ENCODE data around the gene COG7. TPM values are rescaled to one million over a fixed set of nuclear protein-coding genes. Genes with fewer than 3 reads are reported as not detected.

COG7 gene
- total RNA-seq, 1 experiment from 2014 or later, result 22.1 TPM

GRCh38 chr16:23435500-23435899, 17.5 kb downstream of the COG7 start:
- Histone ChIP-seq H3K9me3 (ENCODE audit: control insufficient read depth in 1 of 2, insufficient read depth in 1 of 2, low read depth in 1 of 2, low read length in 2 of 2) (no peaks in the 10 kb centered on the region), H3K79me2 (ENCODE audit: insufficient read depth, low read length) (no peaks in the 10 kb centered on the region), H3K9ac (ENCODE audit: low read length) (no peak overlapping the region), H3K27ac (ENCODE audit: low read depth, low read length) (no peak overlapping the region), H4K20me1 (ENCODE audit: insufficient read depth) (no peaks in the 10 kb centered on the region), H3K4me1 (ENCODE audit: control insufficient read depth in 1 of 2, insufficient read depth in 2 of 2, low read length in 2 of 2) (no peaks in the 10 kb centered on the region), H3K4me2 (ENCODE audit: low read length) (no peak overlapping the region), H3K9me2 (ENCODE audit: insufficient read depth) (no peaks in the 10 kb centered on the region), H3K27me3 (ENCODE audit: insufficient read depth, low read length) (no peaks in the 10 kb centered on the region), H3K36me3 (ENCODE audit: control insufficient read depth in 1 of 2, insufficient read depth in 2 of 2, low read length in 2 of 2) (peaks cover 10 to 17% of the 10 kb centered on the region in 2 experiments; a peak in 2 of 4 replicates), H2AFZ (ENCODE audit: low read depth, low read length, poor library complexity, severe bottlenecking) (no peak overlapping the region), H3K4me3 (replicated peaks in 1 of 2; ENCODE audit: low read depth in 1 of 2, low read length in 2 of 2) (no peak overlapping the region)
- RAD21 ChIA-PET (ENCODE audit: low non-redundant PET in 1 of 2, low total read pairs in 2 of 2, uncharacterized antibody in 2 of 2, unreplicated experiment in 2 of 2), result interaction anchor here in 1 of 2 experiments (1.2 kb wide), 1 partner anchor 174 kb away, joined by 4 read pairs; no protein-coding TSS in a partner anchor
- BruUV-seq (replicated peaks), result no TSS peak
- ATAC-seq, result peak; percentile 99
- intact Hi-C loops (cut with micrococcal nuclease), result loop anchor here (1.0 to 10.0 kb wide), 3 partner anchors 351 to 1251 kb away; no protein-coding TSS in a partner anchor
- TF ChIP-seq ELF1 (IDR thresholded peaks at IDR 0.05; ENCODE audit: borderline replicate concordance, low read depth) (no peak), POLR2A (IDR thresholded peaks at IDR 0.05; ENCODE audit: borderline replicate concordance, extremely low read depth, insufficient read depth, insufficient read length) (no peak), RAD21 (IDR thresholded peaks at IDR 0.05; ENCODE audit: low read depth) (peak; percentile 58), CTCF (IDR thresholded peaks at IDR 0.05 in 2 of 3, conservative IDR thresholded peaks at IDR 0.05 in 1 of 3; ENCODE audit: borderline replicate concordance in 1 of 3, insufficient read depth in 1 of 3, low read depth in 2 of 3, low read length in 2 of 3) (peak; percentile 95 to 98 (median 96)), EGR1 (IDR thresholded peaks at IDR 0.05; ENCODE audit: low read depth) (no peak)
- DNase-seq (ENCODE audit: low read depth, low spot score), result peak; percentile 49
- CTCF ChIA-PET, result interaction anchor here (0.5 to 5.9 kb wide), 32 partner anchors 10 to 375 kb away, joined by 3 to 76 read pairs (median 4); partner anchors contain the start of genes COG7, NDUFAB1, SCNN1B and SCNN1G
- POLR2A ChIA-PET, result no interaction called here

GRCh38 chr16:23434380-23434779, 18.6 kb downstream of the COG7 start:
- Histone ChIP-seq H3K9me3 (ENCODE audit: control insufficient read depth in 1 of 2, insufficient read depth in 1 of 2, low read depth in 1 of 2, low read length in 2 of 2) (no peaks in the 10 kb centered on the region), H3K27ac (ENCODE audit: low read depth, low read length) (no peak overlapping the region), H3K9me2 (ENCODE audit: insufficient read depth) (no peaks in the 10 kb centered on the region), H2AFZ (ENCODE audit: low read depth, low read length, poor library complexity, severe bottlenecking) (no peak overlapping the region), H3K36me3 (ENCODE audit: control insufficient read depth in 1 of 2, insufficient read depth in 2 of 2, low read length in 2 of 2) (peaks cover 6 to 17% of the 10 kb centered on the region in 2 experiments; a peak in 2 of 4 replicates), H4K20me1 (ENCODE audit: insufficient read depth) (no peaks in the 10 kb centered on the region), H3K4me2 (ENCODE audit: low read length) (no peak overlapping the region), H3K79me2 (ENCODE audit: insufficient read depth, low read length) (no peaks in the 10 kb centered on the region), H3K9ac (ENCODE audit: low read length) (no peak overlapping the region), H3K4me1 (ENCODE audit: control insufficient read depth in 1 of 2, insufficient read depth in 2 of 2, low read length in 2 of 2) (no peaks in the 10 kb centered on the region), H3K27me3 (ENCODE audit: insufficient read depth, low read length) (no peaks in the 10 kb centered on the region), H3K4me3 (replicated peaks in 1 of 2; ENCODE audit: low read depth in 1 of 2, low read length in 2 of 2) (no peak overlapping the region)
- POLR2A ChIA-PET, result no interaction called here
- ATAC-seq (0 out of 2 replicates have a peak, but pooled peaks have one; percentile 41), DNase-seq (ENCODE audit: low read depth, low spot score) (peak; percentile 59)
- RAD21 ChIA-PET (ENCODE audit: low non-redundant PET in 1 of 2, low total read pairs in 2 of 2, uncharacterized antibody in 2 of 2, unreplicated experiment in 2 of 2), result no interaction called here
- no TSS peak for BruUV-seq (replicated peaks)
- CTCF ChIA-PET, result interaction anchor here (1.2 to 5.9 kb wide), 7 partner anchors 9 to 269 kb away, joined by 3 to 76 read pairs (median 6); partner anchors contain the start of genes COG7 and SCNN1G
- intact Hi-C loops (cut with micrococcal nuclease), result loop anchor here (1.0 to 10.0 kb wide), 3 partner anchors 252 to 1250 kb away; partner anchors contain the start of gene SCNN1G
- TF ChIP-seq POLR2A (IDR thresholded peaks at IDR 0.05; ENCODE audit: borderline replicate concordance, extremely low read depth, insufficient read depth, insufficient read length) (no peak), ZFX (IDR thresholded peaks at IDR 0.05) (no peak), REST (IDR thresholded peaks at IDR 0.05; ENCODE audit: low read depth) (no peak), CBX3 (IDR thresholded peaks at IDR 0.05; ENCODE audit: low read depth) (no peak), ZNF274 (IDR thresholded peaks at IDR 0.05; ENCODE audit: low read depth, low read length) (no peak), RAD21 (IDR thresholded peaks at IDR 0.05; ENCODE audit: low read depth) (peak; percentile 86)
- TF ChIP-seq, protein P1, sequence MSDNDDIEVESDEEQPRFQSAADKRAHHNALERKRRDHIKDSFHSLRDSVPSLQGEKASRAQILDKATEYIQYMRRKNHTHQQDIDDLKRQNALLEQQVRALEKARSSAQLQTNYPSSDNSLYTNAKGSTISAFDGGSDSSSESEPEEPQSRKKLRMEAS (IDR thresholded peaks at IDR 0.05), result no peak
- TF ChIP-seq, protein P2, sequence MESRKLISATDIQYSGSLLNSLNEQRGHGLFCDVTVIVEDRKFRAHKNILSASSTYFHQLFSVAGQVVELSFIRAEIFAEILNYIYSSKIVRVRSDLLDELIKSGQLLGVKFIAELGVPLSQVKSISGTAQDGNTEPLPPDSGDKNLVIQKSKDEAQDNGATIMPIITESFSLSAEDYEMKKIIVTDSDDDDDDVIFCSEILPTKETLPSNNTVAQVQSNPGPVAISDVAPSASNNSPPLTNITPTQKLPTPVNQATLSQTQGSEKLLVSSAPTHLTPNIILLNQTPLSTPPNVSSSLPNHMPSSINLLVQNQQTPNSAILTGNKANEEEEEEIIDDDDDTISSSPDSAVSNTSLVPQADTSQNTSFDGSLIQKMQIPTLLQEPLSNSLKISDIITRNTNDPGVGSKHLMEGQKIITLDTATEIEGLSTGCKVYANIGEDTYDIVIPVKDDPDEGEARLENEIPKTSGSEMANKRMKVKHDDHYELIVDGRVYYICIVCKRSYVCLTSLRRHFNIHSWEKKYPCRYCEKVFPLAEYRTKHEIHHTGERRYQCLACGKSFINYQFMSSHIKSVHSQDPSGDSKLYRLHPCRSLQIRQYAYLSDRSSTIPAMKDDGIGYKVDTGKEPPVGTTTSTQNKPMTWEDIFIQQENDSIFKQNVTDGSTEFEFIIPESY (IDR thresholded peaks at IDR 0.05; ENCODE audit: extremely low read depth, insufficient replicate concordance, low read length), result no peak

All from HCT116 (cell line).